PC-3 (cell line): Measurements from ENCODE around the gene SOBP.

ENCODE experiments used
- EZH2 ChIP-seq: fragments of 300-600 bp; sonication (generic); IDR thresholded peaks from one replicate; pipeline ENCODE4 v1.6.1; 2017; ENCODE audit warnings: antibody characterized with exemption, mild to moderate bottlenecking, low read length; ENCODE audit not compliant: unreplicated experiment
- TF ChIP-seq, protein P1 (sequence below): fragments of 300-600 bp; sonication (generic); conservative IDR thresholded peaks from 2 replicates; pipeline ENCODE4 v1.5.1; 2017; ENCODE audit warnings: antibody characterized with exemption, low read depth, mild to moderate bottlenecking, low read length

DNA sequence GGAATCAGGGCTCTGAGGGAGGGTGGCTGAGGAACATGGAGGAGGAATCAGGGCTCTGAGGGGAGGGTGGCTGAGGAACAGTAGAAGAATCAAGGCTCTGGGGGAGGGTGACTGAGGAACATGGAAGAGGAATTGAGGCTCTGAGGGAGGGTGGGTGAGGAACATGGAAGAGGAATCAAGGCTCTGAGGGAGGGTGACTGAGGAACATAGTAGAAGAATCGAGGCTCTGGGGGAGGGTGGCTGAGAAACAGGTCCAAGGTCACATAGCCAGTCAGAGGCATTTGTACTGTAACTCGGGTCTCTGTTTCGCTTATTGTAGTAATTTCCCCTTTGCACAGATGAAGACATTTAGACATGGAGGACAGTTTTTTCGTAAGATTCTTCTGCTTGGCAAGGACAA, 164.8 kb downstream of the SOBP start:
- TF ChIP-seq, protein P1, sequence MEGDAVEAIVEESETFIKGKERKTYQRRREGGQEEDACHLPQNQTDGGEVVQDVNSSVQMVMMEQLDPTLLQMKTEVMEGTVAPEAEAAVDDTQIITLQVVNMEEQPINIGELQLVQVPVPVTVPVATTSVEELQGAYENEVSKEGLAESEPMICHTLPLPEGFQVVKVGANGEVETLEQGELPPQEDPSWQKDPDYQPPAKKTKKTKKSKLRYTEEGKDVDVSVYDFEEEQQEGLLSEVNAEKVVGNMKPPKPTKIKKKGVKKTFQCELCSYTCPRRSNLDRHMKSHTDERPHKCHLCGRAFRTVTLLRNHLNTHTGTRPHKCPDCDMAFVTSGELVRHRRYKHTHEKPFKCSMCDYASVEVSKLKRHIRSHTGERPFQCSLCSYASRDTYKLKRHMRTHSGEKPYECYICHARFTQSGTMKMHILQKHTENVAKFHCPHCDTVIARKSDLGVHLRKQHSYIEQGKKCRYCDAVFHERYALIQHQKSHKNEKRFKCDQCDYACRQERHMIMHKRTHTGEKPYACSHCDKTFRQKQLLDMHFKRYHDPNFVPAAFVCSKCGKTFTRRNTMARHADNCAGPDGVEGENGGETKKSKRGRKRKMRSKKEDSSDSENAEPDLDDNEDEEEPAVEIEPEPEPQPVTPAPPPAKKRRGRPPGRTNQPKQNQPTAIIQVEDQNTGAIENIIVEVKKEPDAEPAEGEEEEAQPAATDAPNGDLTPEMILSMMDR = no peak
- TF ChIP-seq EZH2 = no peak
